K562 (cell line): Measurements from ENCODE around the gene INO80E. TPM values are rescaled to one million over a fixed set of nuclear protein-coding genes. Genes with fewer than 3 reads are reported as not detected.

ENCODE experiments used
- ELF2 ChIP-seq: fragments of 250-450 bp; sonication (Bioruptor Pico); IDR thresholded peaks from 2 replicates; pipeline ENCODE4 v1.5.0; 2021; ENCODE audit warnings: mild to moderate bottlenecking
- HES1 ChIP-seq: fragments of 450-650 bp; IDR thresholded peaks from 2 replicates; pipeline ENCODE4 v1.6.1; 2016; ENCODE audit warnings: low read depth, mild to moderate bottlenecking, moderate library complexity
- KDM1A ChIP-seq, 2 experiments: fragments of 450-650 bp; IDR thresholded peaks; 2 replicates each; pipeline ENCODE4 v1.6.1; 2016; ENCODE audit warnings: mild to moderate bottlenecking in 2 of 2
- MCM5 ChIP-seq: fragments of 450-650 bp; IDR thresholded peaks from 2 replicates; pipeline ENCODE4 v1.6.1; 2016; ENCODE audit warnings: low read depth
- ZBTB26 ChIP-seq: fragments of 450-650 bp; formaldehyde crosslinking; IDR thresholded peaks from 2 replicates; pipeline ENCODE4 v1.4.0; 2022; ENCODE audit warnings: missing genetic modification characterization
- ZBTB8A ChIP-seq: fragments of 450-650 bp; IDR thresholded peaks from 2 replicates; pipeline ENCODE4 v1.6.1; 2018; ENCODE audit warnings: mild to moderate bottlenecking, moderate library complexity; ENCODE audit not compliant: partially characterized antibody
- ZNF165 ChIP-seq: fragments of 250-450 bp; sonication (Bioruptor Pico); IDR thresholded peaks from 2 replicates; pipeline ENCODE4 v1.4.0; 2020; ENCODE audit warnings: borderline replicate concordance
- ZNF57 ChIP-seq: fragments of 450-650 bp; formaldehyde crosslinking; IDR thresholded peaks from 2 replicates; pipeline ENCODE4 v1.4.0; 2020; ENCODE audit warnings: mild to moderate bottlenecking, moderate library complexity
- polyA plus RNA-seq, 8 experiments: library from polyadenylated mRNA; depleted of rRNA in 4 of 8; stranded (reverse) in 5 of 8; unstranded in 3 of 8; fragments of >200 nt; fragmentation: Nextera tagmentation in 2 of 8; fragmentation: Illumina TruSeq in 1 of 8; extraction: Ambion mirVana in 2 of 8; extraction: Trizol in 1 of 8; gene quantifications; 2 replicates each; pipeline versions ENCODE4 v1.2.1 to v1.2.3, GENCODE V29; 2011 to 2014; ENCODE audit warnings: inconsistent platforms in 1 of 8, missing spikeins in 1 of 8
- total RNA-seq, 7 experiments: library from RNA; depleted of rRNA in 6 of 7; stranded (reverse); fragments of >200 nt in 6 of 7; fragmentation: Illumina TruSeq in 2 of 7; extraction: Trizol in 2 of 7; gene quantifications; 2 replicates each; pipeline versions ENCODE4 v1.2.1 to v1.2.3, GENCODE V29; 2011 to 2021; ENCODE audit warnings: low replicate concordance in 1 of 7
- TF ChIP-seq, protein P1 (sequence below), 3 experiments: IDR thresholded peaks in 2 of 3; conservative IDR thresholded peaks in 1 of 3; 2 replicates each; pipeline ENCODE4 v1.5.1; 2011 to 2012; ENCODE audit warnings: low read length in 3 of 3, mild to moderate bottlenecking in 3 of 3, control low read depth in 2 of 3, improper control_type of control experiment in 1 of 3, inconsistent platforms in 1 of 3, low read depth in 1 of 3, mixed read lengths in 1 of 3, moderate library complexity in 1 of 3; ENCODE audit not compliant: insufficient read depth in 2 of 3
- TF ChIP-seq, protein P2 (sequence below): fragments of 450-650 bp; conservative IDR thresholded peaks from 2 replicates; pipeline ENCODE4 v1.6.1; 2016; ENCODE audit warnings: missing genetic modification characterization, low read depth, mild to moderate bottlenecking, control low read depth, missing compliant biosample characterization

The INO80E gene
- total and polyA plus RNA-seq, 9 of the 15 experiments (the other 6 are each of a cell fraction or from before 2014, with no cell fraction given): 0.31 to 102 (median 49.3) TPM

DNA sequence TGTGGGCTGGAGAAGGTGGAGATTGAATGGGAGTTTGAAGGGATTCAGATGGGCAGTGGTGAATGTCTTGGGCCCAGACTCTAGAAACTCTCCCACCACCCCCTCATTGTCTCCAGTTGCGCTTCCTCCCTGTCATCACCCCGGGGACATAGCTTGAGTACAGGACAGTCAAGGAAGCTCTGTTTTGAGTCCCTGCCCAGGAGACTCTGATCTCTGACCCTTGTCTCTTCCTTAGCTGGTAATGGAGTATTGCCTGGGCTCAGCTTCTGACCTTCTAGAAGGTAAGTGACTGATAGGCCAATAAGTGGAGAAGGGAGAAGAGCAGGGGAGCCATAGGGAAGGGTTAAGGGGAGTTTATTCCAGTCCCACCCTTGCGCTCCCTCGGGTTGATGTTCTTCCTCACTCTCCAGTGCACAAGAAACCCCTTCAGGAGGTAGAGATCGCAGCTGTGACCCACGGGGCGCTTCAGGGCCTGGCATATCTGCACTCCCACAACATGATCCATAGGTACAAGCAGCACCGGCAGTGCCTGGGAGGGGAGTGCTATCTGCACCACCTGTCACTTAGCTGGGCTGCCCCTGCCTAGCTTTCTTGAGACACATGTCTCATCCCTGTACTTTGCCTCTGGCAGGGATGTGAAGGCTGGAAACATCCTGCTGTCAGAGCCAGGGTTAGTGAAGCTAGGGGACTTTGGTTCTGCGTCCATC, 17.3 kb upstream of the INO80E start (continued):
- TF ChIP-seq, protein P1, sequence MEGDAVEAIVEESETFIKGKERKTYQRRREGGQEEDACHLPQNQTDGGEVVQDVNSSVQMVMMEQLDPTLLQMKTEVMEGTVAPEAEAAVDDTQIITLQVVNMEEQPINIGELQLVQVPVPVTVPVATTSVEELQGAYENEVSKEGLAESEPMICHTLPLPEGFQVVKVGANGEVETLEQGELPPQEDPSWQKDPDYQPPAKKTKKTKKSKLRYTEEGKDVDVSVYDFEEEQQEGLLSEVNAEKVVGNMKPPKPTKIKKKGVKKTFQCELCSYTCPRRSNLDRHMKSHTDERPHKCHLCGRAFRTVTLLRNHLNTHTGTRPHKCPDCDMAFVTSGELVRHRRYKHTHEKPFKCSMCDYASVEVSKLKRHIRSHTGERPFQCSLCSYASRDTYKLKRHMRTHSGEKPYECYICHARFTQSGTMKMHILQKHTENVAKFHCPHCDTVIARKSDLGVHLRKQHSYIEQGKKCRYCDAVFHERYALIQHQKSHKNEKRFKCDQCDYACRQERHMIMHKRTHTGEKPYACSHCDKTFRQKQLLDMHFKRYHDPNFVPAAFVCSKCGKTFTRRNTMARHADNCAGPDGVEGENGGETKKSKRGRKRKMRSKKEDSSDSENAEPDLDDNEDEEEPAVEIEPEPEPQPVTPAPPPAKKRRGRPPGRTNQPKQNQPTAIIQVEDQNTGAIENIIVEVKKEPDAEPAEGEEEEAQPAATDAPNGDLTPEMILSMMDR (IDR thresholded peaks at IDR 0.05 in 2 of 3, conservative IDR thresholded peaks at IDR 0.05 in 1 of 3; ENCODE audit: insufficient read depth in 2 of 3, low read depth in 1 of 3, low read length in 3 of 3): no peak
- TF ChIP-seq ELF2 (CRISPR knock-in tag) (no peak), ZBTB26 (CRISPR knock-in tag) (no peak), KDM1A (IDR thresholded peaks at IDR 0.05) (no peak), ZNF57 (CRISPR knock-in tag) (no peak), ZNF165 (CRISPR knock-in tag) (no peak), ZBTB8A (no peak), HES1 (no peak), MCM5 (no peak)
- TF ChIP-seq, protein P2, sequence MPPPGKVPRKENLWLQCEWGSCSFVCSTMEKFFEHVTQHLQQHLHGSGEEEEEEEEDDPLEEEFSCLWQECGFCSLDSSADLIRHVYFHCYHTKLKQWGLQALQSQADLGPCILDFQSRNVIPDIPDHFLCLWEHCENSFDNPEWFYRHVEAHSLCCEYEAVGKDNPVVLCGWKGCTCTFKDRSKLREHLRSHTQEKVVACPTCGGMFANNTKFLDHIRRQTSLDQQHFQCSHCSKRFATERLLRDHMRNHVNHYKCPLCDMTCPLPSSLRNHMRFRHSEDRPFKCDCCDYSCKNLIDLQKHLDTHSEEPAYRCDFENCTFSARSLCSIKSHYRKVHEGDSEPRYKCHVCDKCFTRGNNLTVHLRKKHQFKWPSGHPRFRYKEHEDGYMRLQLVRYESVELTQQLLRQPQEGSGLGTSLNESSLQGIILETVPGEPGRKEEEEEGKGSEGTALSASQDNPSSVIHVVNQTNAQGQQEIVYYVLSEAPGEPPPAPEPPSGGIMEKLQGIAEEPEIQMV (tag): no peak
